ENCODE results near the gene USP3.

DNA sequence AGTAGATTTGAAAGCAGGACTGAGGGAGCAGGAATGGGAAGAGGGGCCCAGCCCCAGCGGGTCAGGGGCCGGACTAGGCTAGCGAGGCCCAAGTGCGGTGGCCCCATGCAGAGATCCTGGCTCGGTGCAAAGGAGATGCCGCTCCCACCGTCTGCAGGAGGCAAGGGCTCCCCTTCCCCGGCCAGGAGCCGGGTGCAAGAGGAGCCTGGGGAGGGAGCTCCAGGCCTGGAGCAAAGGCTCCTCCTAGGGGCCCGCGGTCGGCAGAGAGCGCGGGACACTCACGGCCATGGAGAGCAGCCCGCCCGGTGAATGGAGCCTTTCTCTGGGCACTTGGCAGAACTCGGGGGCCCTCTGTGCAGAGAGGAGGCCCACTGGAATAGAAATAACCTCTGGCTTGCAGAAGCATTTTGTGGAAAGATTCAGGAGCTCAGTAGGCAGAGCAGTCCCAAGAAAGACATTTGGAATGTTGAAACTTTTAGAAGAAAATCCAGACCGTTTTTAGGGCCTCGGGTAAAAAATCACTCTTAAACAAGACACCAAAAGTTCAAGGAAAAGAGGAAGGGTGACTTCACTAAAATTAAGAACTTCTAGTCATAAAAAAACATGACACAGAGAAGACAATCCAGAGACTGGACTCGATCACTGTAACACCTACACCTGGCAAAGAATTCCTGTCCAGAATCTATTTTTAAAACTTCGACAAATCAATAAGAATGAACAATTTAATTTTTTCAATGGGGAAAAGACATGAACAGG lies 43.0 kb upstream of the USP3 start:
- no peak for TF ChIP-seq TCF7L2 (IDR thresholded peaks at IDR 0.05; ENCODE audit: low read depth, low read length)
- TF ChIP-seq TFE3 (CRISPR knock-in tag; IDR thresholded peaks at IDR 0.05), result no peak
- TF ChIP-seq FOXO4 (CRISPR knock-in tag; IDR thresholded peaks at IDR 0.05), result no peak
- no peak for TF ChIP-seq ZNF282 (CRISPR knock-in tag; IDR thresholded peaks at IDR 0.05)
- no peak for TF ChIP-seq ZNF146 (CRISPR knock-in tag; IDR thresholded peaks at IDR 0.05; ENCODE audit: unreplicated experiment)
- no peak for TF ChIP-seq ZNF143 (CRISPR knock-in tag; IDR thresholded peaks at IDR 0.05)
- TF ChIP-seq FIP1L1 (IDR thresholded peaks at IDR 0.05; ENCODE audit: low read depth, low read length, poor library complexity, severe bottlenecking), result no peak

Data from K562 (cell line).